Activated naive CD8-positive, alpha-beta T cell treated with anti-CD3 and anti-CD28 coated beads, Interleukin-2, amount 10 ng/mL, durations not matched to agents 7 days and 5 days (primary cell): Measurements from ENCODE around the gene PRR36. TPM values are rescaled to one million over a fixed set of nuclear protein-coding genes. Genes with fewer than 3 reads are reported as not detected.

Experiments
- ATAC-seq: fragments of 150-1000 bp; cut with Tn5 transposase; one replicate; pipeline ENCODE4 v1.10.0; 2021; ENCODE audit warnings: low read depth, moderate library complexity
- POLR2A ChIA-PET: fragments of 350-600 bp; sonication (Branson Sonifier 250); formaldehyde crosslinking; loops from one replicate; lab custom pipeline; 2021; ENCODE audit warnings: antibody characterized with exemption; lab: Charles Lee
- DNase-seq: peaks from one replicate; pipeline ENCODE4 v3.0.0; 2021
- H3K27ac Mint-ChIP-seq: one replicate; pipeline ENCODE4 v1.8.0; 2022; ENCODE audit warnings: mild to moderate bottlenecking, mixed read lengths
- H3K27me3 Mint-ChIP-seq: one replicate; pipeline ENCODE4 v1.8.0; 2022; ENCODE audit warnings: mild to moderate bottlenecking, moderate library complexity, mixed read lengths
- H3K36me3 Mint-ChIP-seq: one replicate; pipeline ENCODE4 v1.8.0; 2021; ENCODE audit warnings: mild to moderate bottlenecking, mixed read lengths
- H3K4me1 Mint-ChIP-seq: one replicate; pipeline ENCODE4 v1.8.0; 2021; ENCODE audit warnings: mixed read lengths
- H3K4me3 Mint-ChIP-seq: one replicate; pipeline ENCODE4 v1.8.0; 2022; ENCODE audit warnings: mild to moderate bottlenecking, moderate library complexity, mixed read lengths
- H3K9me3 Mint-ChIP-seq: one replicate; pipeline ENCODE4 v1.8.0; 2021; ENCODE audit warnings: mixed read lengths
- total RNA-seq, 2 experiments: library from RNA; stranded (reverse); gene quantifications; one replicate each; pipeline ENCODE4 v1.2.3, GENCODE V29; 2021

Gene PRR36
- total RNA-seq, 2 experiments from 2014 or later: 0.40 to 0.78 TPM

GRCh38 chr19:7910321-7911161 lies 36.4 kb upstream of the PRR36 start:
- no peak for ATAC-seq
- no peak for DNase-seq

GRCh38 chr19:7909471-7910067 lies 35.4 kb upstream of the PRR36 start:
- no peak overlapping the region for H3K4me3 Mint-ChIP-seq
- H3K4me1 Mint-ChIP-seq: peaks cover 9% of the 10 kb centered on the region
- POLR2A ChIA-PET: interaction anchor here (1.3 to 1.5 kb wide), 2 partner anchors 10 to 11 kb away, joined by 3 to 4 read pairs; partner anchors contain the start of gene SNAPC2
- no peak for DNase-seq
- H3K9me3 Mint-ChIP-seq: no peaks in the 10 kb centered on the region
- no peak for ATAC-seq
- H3K27ac Mint-ChIP-seq: no peak overlapping the region
- peaks cover under 1% of the 10 kb centered on the region for H3K27me3 Mint-ChIP-seq
- H3K36me3 Mint-ChIP-seq: peaks cover 10% of the 10 kb centered on the region

More at GRCh38 chr19:7910321-7911161, 36.4 kb upstream of the PRR36 start:
- POLR2A ChIA-PET: interaction anchor here (1.3 to 1.5 kb wide), 2 partner anchors 9 to 10 kb away, joined by 3 to 4 read pairs; partner anchors contain the start of gene SNAPC2
- Mint-ChIP-seq H3K27me3 (peaks cover 10% of the 10 kb centered on the region), H3K4me1 (peaks cover 5% of the 10 kb centered on the region), H3K27ac (no peak overlapping the region), H3K4me3 (no peak overlapping the region), H3K36me3 (peaks cover 9% of the 10 kb centered on the region), H3K9me3 (no peaks in the 10 kb centered on the region)

GRCh38 chr19:7908742-7909461 lies 34.7 kb upstream of the PRR36 start:
- H3K9me3 Mint-ChIP-seq: no peaks in the 10 kb centered on the region
- H3K27ac Mint-ChIP-seq: no peak overlapping the region
- H3K4me3 Mint-ChIP-seq: no peak overlapping the region
- DNase-seq (no peak), ATAC-seq (no peak)
- H3K4me1 Mint-ChIP-seq: peaks cover 11% of the 10 kb centered on the region
- POLR2A ChIA-PET: interaction anchor here (1.3 to 1.5 kb wide), 2 partner anchors 11 to 12 kb away, joined by 3 to 4 read pairs; partner anchors contain the start of gene SNAPC2
- H3K27me3 Mint-ChIP-seq: no peaks in the 10 kb centered on the region
- H3K36me3 Mint-ChIP-seq: peaks cover 10% of the 10 kb centered on the region

- H3K4me3 Mint-ChIP-seq: no peak overlapping the region
- DNase-seq (no peak), ATAC-seq (no peak)
- H3K9me3 Mint-ChIP-seq: no peaks in the 10 kb centered on the region
- H3K27me3 Mint-ChIP-seq: no peaks in the 10 kb centered on the region
- peaks cover 11% of the 10 kb centered on the region for H3K4me1 Mint-ChIP-seq
- H3K36me3 Mint-ChIP-seq: peaks cover 10% of the 10 kb centered on the region
- POLR2A ChIA-PET: no interaction called here
- no peak overlapping the region for H3K27ac Mint-ChIP-seq
Observed at GRCh38 chr19:7908078-7908699, 34.0 kb upstream of the PRR36 start.

- Mint-ChIP-seq H3K27ac (no peak overlapping the region), H3K27me3 (no peaks in the 10 kb centered on the region), H3K4me1 (peaks cover 13% of the 10 kb centered on the region), H3K9me3 (no peaks in the 10 kb centered on the region), H3K4me3 (no peak overlapping the region), H3K36me3 (peaks cover 7% of the 10 kb centered on the region)
- POLR2A ChIA-PET: no interaction called here
- DNase-seq (no peak), ATAC-seq (no peak)
Observed at GRCh38 chr19:7907544-7907943, 33.4 kb upstream of the PRR36 start.

- Mint-ChIP-seq H3K27me3 (no peaks in the 10 kb centered on the region), H3K4me3 (no peak overlapping the region), H3K4me1 (peaks cover 15% of the 10 kb centered on the region), H3K9me3 (no peaks in the 10 kb centered on the region), H3K27ac (no peak overlapping the region), H3K36me3 (peaks cover 7% of the 10 kb centered on the region)
- POLR2A ChIA-PET: no interaction called here
- DNase-seq (no peak), ATAC-seq (no peak)
Observed at GRCh38 chr19:7907122-7907521, 32.9 kb upstream of the PRR36 start.

- Mint-ChIP-seq H3K27me3 (no peaks in the 10 kb centered on the region), H3K36me3 (peaks cover 5% of the 10 kb centered on the region), H3K4me3 (peak overlapping the region; percentile 58), H3K9me3 (no peaks in the 10 kb centered on the region), H3K27ac (peak overlapping the region; percentile 79), H3K4me1 (peaks cover 15% of the 10 kb centered on the region)
- POLR2A ChIA-PET: no interaction called here
- no peak for DNase-seq
- no peak for ATAC-seq
Observed at GRCh38 chr19:7905859-7906258, 31.7 kb upstream of the PRR36 start.

- Mint-ChIP-seq H3K27ac (peak overlapping the region; percentile 92), H3K27me3 (no peaks in the 10 kb centered on the region), H3K9me3 (no peaks in the 10 kb centered on the region), H3K4me1 (peaks cover 15% of the 10 kb centered on the region), H3K36me3 (peaks cover 2% of the 10 kb centered on the region), H3K4me3 (peak overlapping the region; percentile 87)
- ATAC-seq (no peak), DNase-seq (no peak)
- POLR2A ChIA-PET: no interaction called here
Observed at GRCh38 chr19:7905268-7905667, 31.1 kb upstream of the PRR36 start.

GRCh38 chr19:7904074-7905020 lies 30.2 kb upstream of the PRR36 start:
- Mint-ChIP-seq H3K27ac (peak overlapping the region; percentile 92), H3K4me1 (peaks cover 15% of the 10 kb centered on the region), H3K36me3 (peaks cover 2% of the 10 kb centered on the region), H3K4me3 (peak overlapping the region; percentile 87), H3K9me3 (no peaks in the 10 kb centered on the region), H3K27me3 (no peaks in the 10 kb centered on the region)
- POLR2A ChIA-PET: interaction anchor here (0.9 to 1.6 kb wide), 11 partner anchors 8 to 363 kb away, joined by 3 to 22 read pairs (median 3); partner anchors contain the start of gene SNAPC2
- DNase-seq: no peak
- peak; percentile 40 for ATAC-seq

- H3K4me1 Mint-ChIP-seq: peaks cover 15% of the 10 kb centered on the region
- no peaks in the 10 kb centered on the region for H3K27me3 Mint-ChIP-seq
- H3K4me3 Mint-ChIP-seq: peak within 1 kb of the TSS; percentile 90
- H3K9me3 Mint-ChIP-seq: no peaks in the 10 kb centered on the region
- peaks cover 2% of the 10 kb centered on the region for H3K36me3 Mint-ChIP-seq
- peak; percentile 86 for ATAC-seq
- H3K27ac Mint-ChIP-seq: peak within 1 kb of the TSS; percentile 92
- peak; percentile 100 for DNase-seq
- POLR2A ChIA-PET: interaction anchor here (0.8 to 1.6 kb wide), 13 partner anchors 9 to 364 kb away, joined by 3 to 22 read pairs (median 4); partner anchors contain the start of genes SNAPC2 and TIMM44
Observed at GRCh38 chr19:7903244-7904073, 29.3 kb upstream of the PRR36 start, which contains the start of gene MAP2K7. Gene MAP2K7 (plus strand): TSS chr19:7903877. CDS start chr19:7903945, 68 bp downstream.

GRCh38 chr19:7902796-7903243 lies 28.6 kb upstream of the PRR36 start:
- DNase-seq (no peak), ATAC-seq (no peak)
- peak overlapping the region; percentile 92 for H3K27ac Mint-ChIP-seq
- H3K27me3 Mint-ChIP-seq: no peaks in the 10 kb centered on the region
- peaks cover 2% of the 10 kb centered on the region for H3K36me3 Mint-ChIP-seq
- peak overlapping the region; percentile 90 for H3K4me3 Mint-ChIP-seq
- H3K4me1 Mint-ChIP-seq: peaks cover 15% of the 10 kb centered on the region
- no peaks in the 10 kb centered on the region for H3K9me3 Mint-ChIP-seq
- POLR2A ChIA-PET: interaction anchor here (0.8 to 1.6 kb wide), 11 partner anchors 10 to 364 kb away, joined by 3 to 22 read pairs (median 4); partner anchors contain the start of genes SNAPC2 and TIMM44
